GM12878 (cell line): ENCODE measurements around the gene KIAA1191. TPM values are rescaled to one million over a fixed set of nuclear protein-coding genes. Genes with fewer than 3 reads are reported as not detected.

Source experiments
- BRCA1 ChIP-seq: IDR thresholded peaks from 2 replicates; pipeline ENCODE4 v1.6.1; 2011; ENCODE audit warnings: low read depth, low read length, improper control_type of control experiment
- CHD1 ChIP-seq: IDR thresholded peaks from 2 replicates; pipeline ENCODE4 v1.6.1; 2012; ENCODE audit warnings: low read depth, low read length, improper control_type of control experiment
- CHD4 ChIP-seq: fragments of 200-600 bp; sonication (generic); IDR thresholded peaks from 2 replicates; pipeline ENCODE4 v1.6.1; 2016; ENCODE audit warnings: mild to moderate bottlenecking
- ETV6 ChIP-seq, 2 experiments: fragments of 450-650 bp in 1 of 2; IDR thresholded peaks in 1 of 2; conservative IDR thresholded peaks in 1 of 2; 2 replicates each; pipeline ENCODE4 v1.6.1; 2014; ENCODE audit warnings: antibody characterized with exemption in 1 of 2, borderline replicate concordance in 1 of 2, low read depth in 1 of 2, mild to moderate bottlenecking in 1 of 2, moderate library complexity in 1 of 2
- MEF2A ChIP-seq: IDR thresholded peaks from 2 replicates; pipeline ENCODE4 v1.6.1; 2011; ENCODE audit warnings: low read depth, mild to moderate bottlenecking, low read length, moderate library complexity; ENCODE audit not compliant: insufficient read depth
- RCOR1 ChIP-seq: conservative IDR thresholded peaks from 2 replicates; pipeline ENCODE4 v1.6.1; 2012; ENCODE audit warnings: low read depth, low read length, improper control_type of control experiment
- RELA ChIP-seq: fragments of 450-650 bp; IDR thresholded peaks from 2 replicates; pipeline ENCODE4 v1.8.0; 2014; ENCODE audit warnings: borderline replicate concordance; ENCODE audit not compliant: partially characterized antibody
- SUPT20H ChIP-seq: IDR thresholded peaks from 2 replicates; pipeline ENCODE4 v1.6.1; 2011; ENCODE audit warnings: low read depth, mild to moderate bottlenecking, low read length, moderate library complexity, borderline replicate concordance; ENCODE audit not compliant: control insufficient read depth
- ZBTB40 ChIP-seq: fragments of 450-650 bp; IDR thresholded peaks from 2 replicates; pipeline ENCODE4 v1.6.1; 2016; ENCODE audit warnings: mild to moderate bottlenecking, moderate library complexity, borderline replicate concordance
- ZNF687 ChIP-seq: fragments of 450-650 bp; IDR thresholded peaks from 2 replicates; pipeline ENCODE4 v1.6.1; 2017; ENCODE audit warnings: mild to moderate bottlenecking, moderate library complexity
- polyA plus RNA-seq, 11 experiments: library from polyadenylated mRNA; depleted of rRNA in 4 of 11; unstranded in 6 of 11; stranded (reverse) in 5 of 11; fragments of >200 nt; fragmentation: Nextera tagmentation in 4 of 11; fragmentation: Illumina TruSeq in 1 of 11; extraction: Ambion mirVana in 4 of 11; extraction: Trizol in 1 of 11; gene quantifications; 1 replicate in 1 of 11; 2 replicates in 10 of 11; pipeline versions ENCODE4 v1.2.1 to v1.2.3, GENCODE V29; 2011 to 2016; ENCODE audit warnings: inconsistent platforms in 2 of 11, missing spikeins in 2 of 11, low read depth in 1 of 11
- total RNA-seq, 4 experiments: library from RNA; depleted of rRNA in 3 of 4; stranded (reverse); fragments of >200 nt in 3 of 4; fragmentation: Illumina TruSeq in 1 of 4; extraction: Trizol in 1 of 4; gene quantifications; 2 replicates each; pipeline versions ENCODE4 v1.2.1 to v1.2.3, GENCODE V29; 2013 to 2021
- TF ChIP-seq, protein P1 (sequence below): fragments of 450-650 bp; formaldehyde crosslinking; IDR thresholded peaks from 2 replicates; pipeline ENCODE4 v1.5.0; 2022; ENCODE audit warnings: mild to moderate bottlenecking, missing genetic modification characterization
- TF ChIP-seq, protein P2 (sequence below): fragments of 450-650 bp; IDR thresholded peaks from 2 replicates; pipeline ENCODE4 v1.6.1; 2017; ENCODE audit warnings: mild to moderate bottlenecking, low read depth, inconsistent platforms; ENCODE audit not compliant: poor library complexity, severe bottlenecking

Gene KIAA1191
- total and polyA plus RNA-seq, 10 of the 15 experiments (the other 5 are each of a cell fraction or from before 2014, with no cell fraction given) = 14.9 to 58.2 (median 31.8) TPM

GRCh38 chr5:176361437-176362232 is at the start of gene KIAA1191 (continued):
- peak; percentile 52; the same call in 1 of the 2 replicates for TF ChIP-seq ZBTB40
- no peak for TF ChIP-seq CHD1
- peak; percentile 13 for TF ChIP-seq RELA
- TF ChIP-seq BRCA1 = peak; percentile 88
- no peak for TF ChIP-seq CHD4
- TF ChIP-seq, protein P1, sequence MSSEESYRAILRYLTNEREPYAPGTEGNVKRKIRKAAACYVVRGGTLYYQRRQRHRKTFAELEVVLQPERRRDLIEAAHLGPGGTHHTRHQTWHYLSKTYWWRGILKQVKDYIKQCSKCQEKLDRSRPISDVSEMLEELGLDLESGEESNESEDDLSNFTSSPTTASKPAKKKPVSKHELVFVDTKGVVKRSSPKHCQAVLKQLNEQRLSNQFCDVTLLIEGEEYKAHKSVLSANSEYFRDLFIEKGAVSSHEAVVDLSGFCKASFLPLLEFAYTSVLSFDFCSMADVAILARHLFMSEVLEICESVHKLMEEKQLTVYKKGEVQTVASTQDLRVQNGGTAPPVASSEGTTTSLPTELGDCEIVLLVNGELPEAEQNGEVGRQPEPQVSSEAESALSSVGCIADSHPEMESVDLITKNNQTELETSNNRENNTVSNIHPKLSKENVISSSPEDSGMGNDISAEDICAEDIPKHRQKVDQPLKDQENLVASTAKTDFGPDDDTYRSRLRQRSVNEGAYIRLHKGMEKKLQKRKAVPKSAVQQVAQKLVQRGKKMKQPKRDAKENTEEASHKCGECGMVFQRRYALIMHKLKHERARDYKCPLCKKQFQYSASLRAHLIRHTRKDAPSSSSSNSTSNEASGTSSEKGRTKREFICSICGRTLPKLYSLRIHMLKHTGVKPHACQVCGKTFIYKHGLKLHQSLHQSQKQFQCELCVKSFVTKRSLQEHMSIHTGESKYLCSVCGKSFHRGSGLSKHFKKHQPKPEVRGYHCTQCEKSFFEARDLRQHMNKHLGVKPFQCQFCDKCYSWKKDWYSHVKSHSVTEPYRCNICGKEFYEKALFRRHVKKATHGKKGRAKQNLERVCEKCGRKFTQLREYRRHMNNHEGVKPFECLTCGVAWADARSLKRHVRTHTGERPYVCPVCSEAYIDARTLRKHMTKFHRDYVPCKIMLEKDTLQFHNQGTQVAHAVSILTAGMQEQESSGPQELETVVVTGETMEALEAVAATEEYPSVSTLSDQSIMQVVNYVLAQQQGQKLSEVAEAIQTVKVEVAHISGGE = no peak
- no peak for TF ChIP-seq SUPT20H
- TF ChIP-seq ETV6 (conservative IDR thresholded peaks at IDR 0.05 in 1 of 2, IDR thresholded peaks at IDR 0.05 in 1 of 2; ENCODE audit: borderline replicate concordance in 1 of 2, low read depth in 1 of 2) = no peak
- TF ChIP-seq, protein P2, sequence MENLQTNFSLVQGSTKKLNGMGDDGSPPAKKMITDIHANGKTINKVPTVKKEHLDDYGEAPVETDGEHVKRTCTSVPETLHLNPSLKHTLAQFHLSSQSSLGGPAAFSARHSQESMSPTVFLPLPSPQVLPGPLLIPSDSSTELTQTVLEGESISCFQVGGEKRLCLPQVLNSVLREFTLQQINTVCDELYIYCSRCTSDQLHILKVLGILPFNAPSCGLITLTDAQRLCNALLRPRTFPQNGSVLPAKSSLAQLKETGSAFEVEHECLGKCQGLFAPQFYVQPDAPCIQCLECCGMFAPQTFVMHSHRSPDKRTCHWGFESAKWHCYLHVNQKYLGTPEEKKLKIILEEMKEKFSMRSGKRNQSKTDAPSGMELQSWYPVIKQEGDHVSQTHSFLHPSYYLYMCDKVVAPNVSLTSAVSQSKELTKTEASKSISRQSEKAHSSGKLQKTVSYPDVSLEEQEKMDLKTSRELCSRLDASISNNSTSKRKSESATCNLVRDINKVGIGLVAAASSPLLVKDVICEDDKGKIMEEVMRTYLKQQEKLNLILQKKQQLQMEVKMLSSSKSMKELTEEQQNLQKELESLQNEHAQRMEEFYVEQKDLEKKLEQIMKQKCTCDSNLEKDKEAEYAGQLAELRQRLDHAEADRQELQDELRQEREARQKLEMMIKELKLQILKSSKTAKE = no peak
- TF ChIP-seq MEF2A = peak; percentile 42; the same call in 1 of the 2 replicates
- peak; percentile 11; the same call in 1 of the 2 replicates for TF ChIP-seq ZNF687
- peak; percentile 98 for TF ChIP-seq RCOR1
